Measurements from ENCODE around the gene ARHGEF4. TPM values are rescaled to one million over a fixed set of nuclear protein-coding genes. Genes with fewer than 3 reads are reported as not detected.

Gene ARHGEF4
- total and polyA plus RNA-seq, 10 donors: 0.19 to 0.88 (median 0.46) TPM; not detected in 2

DNA sequence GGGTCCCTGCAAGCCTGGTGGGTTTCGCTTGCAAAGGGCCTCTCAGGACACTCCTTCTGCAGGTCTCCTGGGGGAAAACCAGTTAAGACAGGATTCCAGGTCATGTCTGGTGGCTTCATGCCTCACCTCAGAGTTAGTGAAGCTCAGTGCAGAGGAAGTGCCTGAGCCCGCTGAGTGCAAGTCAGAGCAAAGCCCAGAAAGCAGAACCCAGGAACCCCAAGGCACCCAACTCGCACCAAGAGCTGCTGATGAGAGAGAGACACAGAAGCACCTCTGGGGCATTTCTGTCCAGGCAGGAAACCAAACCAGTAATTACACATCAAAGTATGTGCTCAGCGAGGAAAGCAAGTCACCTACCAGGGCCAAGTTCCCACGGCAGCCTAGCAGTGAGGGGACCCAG, 78.4 kb downstream of the ARHGEF4 start:
- Histone ChIP-seq H3K4me3 (no peak overlapping the region), H3K27ac (no peak overlapping the region), H3K27me3 (replicated peaks in 1 of 7) (peaks cover 0 to 58% (median 11%) of the 10 kb centered on the region in 7 donors), H3K4me1 (no peaks in the 10 kb centered on the region), H3K36me3 (no peaks in the 10 kb centered on the region), H3K9me3 (no peaks in the 10 kb centered on the region)
- TF ChIP-seq POLR2AphosphoS5 (IDR thresholded peaks at IDR 0.05) (no peak), POLR2A (IDR thresholded peaks at IDR 0.05) (no peak)
- TF ChIP-seq, protein P1, sequence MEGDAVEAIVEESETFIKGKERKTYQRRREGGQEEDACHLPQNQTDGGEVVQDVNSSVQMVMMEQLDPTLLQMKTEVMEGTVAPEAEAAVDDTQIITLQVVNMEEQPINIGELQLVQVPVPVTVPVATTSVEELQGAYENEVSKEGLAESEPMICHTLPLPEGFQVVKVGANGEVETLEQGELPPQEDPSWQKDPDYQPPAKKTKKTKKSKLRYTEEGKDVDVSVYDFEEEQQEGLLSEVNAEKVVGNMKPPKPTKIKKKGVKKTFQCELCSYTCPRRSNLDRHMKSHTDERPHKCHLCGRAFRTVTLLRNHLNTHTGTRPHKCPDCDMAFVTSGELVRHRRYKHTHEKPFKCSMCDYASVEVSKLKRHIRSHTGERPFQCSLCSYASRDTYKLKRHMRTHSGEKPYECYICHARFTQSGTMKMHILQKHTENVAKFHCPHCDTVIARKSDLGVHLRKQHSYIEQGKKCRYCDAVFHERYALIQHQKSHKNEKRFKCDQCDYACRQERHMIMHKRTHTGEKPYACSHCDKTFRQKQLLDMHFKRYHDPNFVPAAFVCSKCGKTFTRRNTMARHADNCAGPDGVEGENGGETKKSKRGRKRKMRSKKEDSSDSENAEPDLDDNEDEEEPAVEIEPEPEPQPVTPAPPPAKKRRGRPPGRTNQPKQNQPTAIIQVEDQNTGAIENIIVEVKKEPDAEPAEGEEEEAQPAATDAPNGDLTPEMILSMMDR (IDR thresholded peaks at IDR 0.05 in 8 of 11, conservative IDR thresholded peaks at IDR 0.05 in 3 of 11): no peak
- intact Hi-C loops (cut with DNase I; ENCODE audit: low total_unique reads): no loop called here
- DNase-seq: no peak
- WGBS, 5 donors: 81 to 87% (median 82%) methylated on average over 4 to 5 of the region's 5 CpGs

DNA sequence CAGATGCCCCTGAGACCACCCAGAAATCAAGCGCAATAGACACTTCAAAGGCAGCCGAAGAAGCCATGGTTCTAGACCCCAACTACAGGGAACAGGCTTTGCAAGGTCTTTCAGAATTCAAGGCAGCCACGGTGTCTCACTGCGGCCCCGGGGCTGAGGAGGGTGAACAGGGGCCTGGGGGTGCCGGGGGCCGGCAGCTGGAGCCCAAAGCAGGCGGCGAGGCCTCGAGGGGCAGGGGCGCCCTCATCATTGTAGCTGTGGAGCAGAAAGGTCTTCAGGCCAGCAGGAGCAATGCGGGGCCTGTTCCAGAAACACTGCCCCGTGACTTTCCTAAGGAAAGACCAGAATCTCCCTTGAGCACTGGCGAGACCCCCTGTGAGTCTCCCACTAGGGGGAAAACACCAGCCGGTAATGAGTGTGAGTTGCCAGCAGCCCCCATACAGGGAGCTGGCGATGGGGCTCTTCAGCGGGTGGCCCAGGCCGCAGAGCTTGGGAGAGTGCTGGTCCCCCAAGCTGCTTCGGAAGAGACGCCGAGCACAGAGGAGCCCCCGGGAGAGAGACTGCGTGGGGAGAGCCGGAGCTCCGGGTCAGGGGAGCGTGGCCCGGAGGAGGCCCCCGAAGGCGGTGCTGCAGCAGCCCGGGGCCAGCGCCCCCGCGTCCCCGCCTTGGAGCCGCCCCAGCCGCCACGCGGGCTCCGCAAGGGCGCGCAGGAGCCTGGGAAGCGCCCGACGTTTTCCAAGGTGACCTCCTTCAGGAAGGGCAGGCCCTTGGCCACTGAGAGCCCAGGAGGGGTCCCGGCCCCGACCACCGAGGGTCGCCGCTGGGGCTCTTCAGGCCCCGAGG, 79.1 kb downstream of the ARHGEF4 start:
- no peaks in the 10 kb centered on the region for H3K36me3 ChIP-seq
- intact Hi-C loops (cut with DNase I; ENCODE audit: low total_unique reads): no loop called here
- no peaks in the 10 kb centered on the region for H3K9me3 ChIP-seq
- no peak for DNase-seq
- TF ChIP-seq POLR2AphosphoS5 (IDR thresholded peaks at IDR 0.05) (no peak), POLR2A (IDR thresholded peaks at IDR 0.05) (no peak)
- TF ChIP-seq, protein P1 (IDR thresholded peaks at IDR 0.05 in 8 of 11, conservative IDR thresholded peaks at IDR 0.05 in 3 of 11): no peak
- peaks cover 0 to 58% (median 11%) of the 10 kb centered on the region in 7 donors for H3K27me3 ChIP-seq (replicated peaks in 1 of 7)
- no peaks in the 10 kb centered on the region for H3K4me1 ChIP-seq
- H3K27ac ChIP-seq: no peak overlapping the region
- WGBS, 5 donors: 31 to 57% (median 32%) methylated on average over 21 to 50 of the region's 50 CpGs
- H3K4me3 ChIP-seq: no peak overlapping the region

DNA sequence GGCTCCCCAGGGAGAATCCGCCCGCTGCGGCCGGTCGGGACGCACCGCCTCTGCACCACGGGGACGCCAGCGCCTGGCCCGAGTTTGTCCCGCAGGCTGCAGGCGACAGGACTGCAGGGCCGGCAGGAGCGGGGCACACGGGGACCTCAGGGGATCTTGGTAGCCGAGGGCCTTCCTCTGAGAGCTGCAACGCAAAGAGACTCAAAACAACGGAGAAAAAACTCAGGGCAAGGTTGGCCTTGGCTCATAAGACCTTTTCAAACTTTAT, 79.7 kb downstream of the ARHGEF4 start:
- no peaks in the 10 kb centered on the region for H3K4me1 ChIP-seq
- no peak for DNase-seq
- H3K9me3 ChIP-seq: no peaks in the 10 kb centered on the region
- H3K36me3 ChIP-seq: no peaks in the 10 kb centered on the region
- TF ChIP-seq, protein P1 (IDR thresholded peaks at IDR 0.05 in 8 of 11, conservative IDR thresholded peaks at IDR 0.05 in 3 of 11): no peak
- TF ChIP-seq POLR2A (IDR thresholded peaks at IDR 0.05) (no peak), POLR2AphosphoS5 (IDR thresholded peaks at IDR 0.05) (no peak)
- H3K27me3 ChIP-seq (replicated peaks in 1 of 7): peaks cover 0 to 58% (median 11%) of the 10 kb centered on the region in 7 donors
- H3K4me3 ChIP-seq: no peak overlapping the region
- intact Hi-C loops (cut with DNase I; ENCODE audit: low total_unique reads): no loop called here
- WGBS, 5 donors: 11 to 34% (median 20%) methylated on average over 6 to 19 of the region's 19 CpGs
- no peak overlapping the region for H3K27ac ChIP-seq

DNA sequence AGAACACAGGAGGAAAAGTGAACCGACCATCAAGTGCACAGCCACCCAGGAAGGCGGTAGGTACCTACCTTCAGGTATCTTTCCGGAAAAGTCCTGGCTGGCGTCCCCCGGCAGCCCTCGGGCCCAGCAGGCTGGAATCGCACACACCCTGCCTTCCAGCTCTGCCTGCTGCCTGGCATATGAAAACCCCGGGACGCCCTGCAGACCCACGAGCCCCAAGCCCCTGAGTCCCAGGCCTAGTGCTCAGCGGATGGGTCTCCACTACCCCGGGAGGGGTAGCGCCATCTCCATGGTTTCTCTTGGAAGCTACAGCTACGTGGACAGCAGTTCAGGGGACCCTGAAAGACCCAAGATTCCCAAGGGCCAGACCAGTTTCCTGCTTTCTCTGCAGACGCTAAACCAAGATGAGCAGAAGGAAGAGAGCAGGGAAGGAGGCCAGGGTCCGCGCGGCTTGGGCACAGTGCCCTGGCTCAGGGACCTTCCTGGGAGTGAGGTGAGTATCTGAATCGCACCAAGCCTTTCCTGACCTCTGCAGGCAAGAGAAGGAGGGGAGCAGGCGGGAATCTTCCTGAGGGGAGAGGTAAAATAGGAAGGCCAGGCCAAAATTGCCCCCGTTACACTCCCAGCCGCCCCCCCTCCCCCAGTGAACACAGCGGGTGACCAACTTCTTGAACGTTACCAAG, 80.4 kb downstream of the ARHGEF4 start:
- intact Hi-C loops (cut with DNase I; ENCODE audit: low total_unique reads): no loop called here
- Histone ChIP-seq H3K36me3 (no peaks in the 10 kb centered on the region), H3K4me3 (no peak overlapping the region), H3K9me3 (no peaks in the 10 kb centered on the region), H3K27ac (no peak overlapping the region), H3K4me1 (no peaks in the 10 kb centered on the region), H3K27me3 (replicated peaks in 1 of 7) (peaks cover 0 to 52% (median 11%) of the 10 kb centered on the region in 7 donors)
- DNase-seq: no peak
- no peak for TF ChIP-seq POLR2A (IDR thresholded peaks at IDR 0.05)
- TF ChIP-seq POLR2AphosphoS5 (IDR thresholded peaks at IDR 0.05): no peak
- TF ChIP-seq, protein P1 (IDR thresholded peaks at IDR 0.05 in 8 of 11, conservative IDR thresholded peaks at IDR 0.05 in 3 of 11): no peak
- 79 to 87% (median 84%) methylated on average over 24 of the region's 24 CpGs for WGBS, 5 donors

Measured in spleen (tissue), 11 donors.